GM19452 (cell line): ENCODE data around the gene FEN1.

Source experiments
- ATAC-seq: cut with Tn5 transposase; IDR thresholded peaks from one replicate; pipeline ENCODE4 v1.9.1; 2021; ENCODE audit not compliant: unreplicated experiment

FEN1 gene

GRCh38 chr11:61792310-61793082 is at the start of gene FEN1, which contains the start of gene TMEM258:
TSS of gene FEN1 (plus strand) at chr11:61792911. CDS start at chr11:61795362, 2,451 bp downstream.
TSS of gene TMEM258 (minus strand) at chr11:61792599. CDS start at chr11:61792558, 41 bp downstream.
- ATAC-seq = peak; percentile 88

GRCh38 chr11:61743486-61744095 is 49.1 kb upstream of the FEN1 start:
- no peak for ATAC-seq

DNA sequence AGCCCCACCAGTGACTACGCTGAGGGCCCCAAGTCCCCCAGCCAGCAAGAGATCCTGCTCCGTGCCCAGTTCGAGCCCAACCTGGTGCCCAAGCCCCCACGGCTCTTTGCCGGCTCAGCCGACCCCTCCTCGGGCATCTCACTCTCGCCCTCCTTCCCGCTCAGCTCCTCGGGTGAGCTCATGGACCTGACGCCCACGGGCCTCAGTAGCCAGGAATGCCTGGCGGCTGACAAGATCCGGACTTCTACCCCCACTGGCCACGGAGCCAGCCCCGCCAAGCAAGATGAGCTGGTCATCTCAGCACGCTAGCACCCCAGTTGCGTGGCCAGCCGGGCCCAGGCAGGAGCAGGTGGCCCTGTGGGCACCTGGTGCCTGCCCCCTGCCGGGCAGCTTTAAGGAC is 48.5 kb upstream of the FEN1 start:
- no peak for ATAC-seq

DNA sequence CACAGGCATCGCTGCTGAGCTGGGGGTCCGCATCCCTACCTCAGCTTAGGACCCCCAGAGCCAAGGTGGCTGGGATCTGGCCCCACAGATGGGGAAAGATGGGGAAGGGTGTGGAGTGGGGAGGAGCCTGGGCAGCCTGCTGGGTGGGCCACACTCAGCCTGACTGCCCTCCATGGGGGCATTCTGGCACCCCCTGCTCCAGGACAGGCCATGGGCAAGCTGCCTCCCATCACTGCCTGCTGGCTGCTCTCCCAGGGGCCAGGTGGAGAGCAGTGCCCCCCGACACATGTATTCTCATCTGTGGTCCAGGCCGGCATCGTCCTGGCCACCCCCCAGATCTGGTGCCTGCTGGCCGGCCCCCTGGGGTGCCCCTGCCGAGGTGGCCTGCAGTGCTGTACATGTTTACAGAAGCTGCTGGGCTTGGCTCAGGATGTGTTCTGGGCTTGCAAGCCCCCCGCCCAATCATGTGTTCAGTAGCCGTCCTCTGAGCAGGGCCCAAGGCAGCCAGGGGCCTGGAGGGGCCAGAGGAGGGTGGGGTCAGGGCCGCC is 48.0 kb upstream of the FEN1 start:
- no peak for ATAC-seq

GRCh38 chr11:61745781-61746441 is 46.8 kb upstream of the FEN1 start:
- ATAC-seq = no peak

- no peak for ATAC-seq
Observed at GRCh38 chr11:61746442-61747191, 46.1 kb upstream of the FEN1 start.

DNA sequence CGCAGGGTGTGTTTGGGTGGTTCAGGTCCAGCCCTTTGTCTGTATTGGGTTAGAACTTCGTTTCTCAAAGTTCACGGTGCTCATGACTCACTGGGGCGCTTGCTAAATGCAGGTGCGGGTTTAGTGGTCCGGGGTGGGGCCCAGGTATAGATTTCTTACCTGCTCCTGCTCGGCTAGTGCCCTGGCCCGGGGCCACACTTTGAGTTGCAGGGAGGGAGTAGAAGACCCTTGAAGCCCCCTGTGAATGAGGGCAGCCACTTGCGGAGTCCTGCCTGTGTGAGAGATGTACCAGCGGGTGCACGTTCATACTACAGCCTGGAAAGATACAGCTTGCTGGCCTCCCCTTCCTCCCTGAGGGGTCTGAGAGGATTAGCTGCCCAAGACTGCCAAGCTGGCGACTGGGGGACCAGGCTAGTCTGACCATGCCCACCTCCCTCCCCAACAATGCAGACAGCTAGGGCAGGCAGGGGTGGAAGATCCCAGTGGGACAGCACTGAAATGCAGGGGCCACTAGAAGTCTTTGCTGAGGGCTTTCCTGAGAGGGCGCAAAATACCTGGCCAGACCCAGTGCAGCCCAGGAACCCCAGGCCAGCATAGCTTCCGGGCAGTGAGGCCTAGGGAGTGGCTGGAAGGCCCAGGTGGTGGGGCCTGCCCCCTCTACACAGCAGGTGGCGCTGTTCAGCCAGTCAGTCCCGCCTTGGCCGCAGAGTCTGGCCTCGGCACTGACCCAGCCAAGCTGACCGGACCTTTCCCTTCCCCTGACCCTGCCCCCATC is 45.3 kb upstream of the FEN1 start:
- no peak for ATAC-seq

DNA sequence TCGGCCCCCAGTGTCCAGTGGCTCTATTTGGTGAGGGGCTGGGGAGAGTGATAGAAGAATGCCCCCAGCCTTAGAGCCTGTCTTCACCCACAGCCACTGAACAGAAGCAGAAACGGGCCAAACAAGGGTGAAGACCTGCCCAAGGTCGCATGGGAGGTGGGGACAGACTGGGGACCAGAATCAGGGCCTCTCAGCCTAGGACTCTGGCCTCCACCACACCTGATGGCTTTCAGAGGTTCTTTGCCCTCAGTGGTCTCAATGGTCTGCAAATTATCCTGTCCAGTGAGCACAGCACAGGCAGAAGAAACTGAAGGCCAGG is 44.8 kb upstream of the FEN1 start:
- no peak for ATAC-seq

DNA sequence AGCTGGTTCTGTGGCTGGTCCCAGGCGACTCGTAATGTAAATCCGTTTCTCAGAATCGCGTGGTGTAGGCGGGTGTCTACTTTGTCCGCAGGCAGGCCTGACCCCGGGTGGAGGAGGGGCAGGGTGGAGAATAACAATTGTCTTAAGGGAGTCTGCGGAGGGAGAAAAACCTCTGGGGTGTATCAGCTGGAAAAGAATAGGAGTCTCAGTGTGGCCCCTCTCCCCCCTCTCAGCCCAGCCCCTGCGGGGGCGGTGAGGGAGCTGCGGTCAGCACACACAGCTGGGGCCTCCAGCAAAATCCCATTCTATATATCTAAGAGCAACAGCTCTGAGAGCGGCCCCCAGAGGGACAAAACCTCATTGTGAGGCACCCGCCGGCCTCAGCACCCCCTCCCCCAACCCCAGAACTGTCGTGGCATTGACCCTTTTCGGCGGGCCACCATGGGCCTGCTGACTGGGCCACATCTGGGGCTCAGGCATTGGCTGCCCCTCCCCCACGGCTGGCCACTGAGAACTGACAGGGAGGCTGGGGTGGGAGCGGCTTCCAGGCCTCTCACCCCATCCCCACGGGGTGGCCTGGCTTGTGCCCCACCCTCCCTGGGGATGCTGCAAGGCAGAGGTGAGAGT is 43.0 kb upstream of the FEN1 start:
- ATAC-seq = no peak

DNA sequence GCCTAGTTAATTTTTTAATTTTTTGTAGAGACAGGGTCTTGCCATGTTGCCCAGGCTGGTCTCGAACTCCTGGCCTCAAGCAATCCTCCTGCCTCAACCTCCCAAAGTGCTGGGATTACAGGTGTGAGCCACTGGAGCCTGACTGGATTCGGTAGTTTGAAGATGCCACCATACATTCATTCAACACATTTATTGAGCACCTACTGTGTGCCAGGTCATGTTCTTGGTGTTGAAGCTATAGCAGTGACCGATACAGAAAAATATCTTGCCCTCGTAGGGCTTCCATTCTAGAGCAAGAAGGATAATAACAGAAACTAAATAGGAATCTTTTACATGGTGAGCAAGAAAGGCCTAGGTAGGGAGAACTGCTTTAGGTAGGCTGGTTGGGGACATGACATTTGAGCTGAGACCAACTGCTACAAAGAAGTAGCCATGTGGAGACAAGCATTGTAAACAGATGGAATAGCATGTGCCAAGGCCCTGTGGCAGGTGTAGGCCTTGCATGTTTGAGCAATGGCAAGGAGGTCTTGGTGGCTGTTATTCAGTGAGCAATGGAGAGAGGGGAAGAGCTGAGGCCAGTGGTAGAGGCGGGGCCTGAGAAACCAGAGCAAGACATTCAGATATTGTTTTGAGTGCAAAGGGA is 42.0 kb upstream of the FEN1 start:
- ATAC-seq = no peak

- no peak for ATAC-seq
Observed at GRCh38 chr11:61751384-61751783, 41.3 kb upstream of the FEN1 start.

GRCh38 chr11:61752117-61752924 is 40.4 kb upstream of the FEN1 start, which contains the start of gene MYRF:
TSS of gene MYRF (plus strand) at chr11:61752636. CDS start at chr11:61752745, 109 bp downstream.
- ATAC-seq = no peak

GRCh38 chr11:61752925-61753521 is 39.7 kb upstream of the FEN1 start:
- ATAC-seq = no peak

DNA sequence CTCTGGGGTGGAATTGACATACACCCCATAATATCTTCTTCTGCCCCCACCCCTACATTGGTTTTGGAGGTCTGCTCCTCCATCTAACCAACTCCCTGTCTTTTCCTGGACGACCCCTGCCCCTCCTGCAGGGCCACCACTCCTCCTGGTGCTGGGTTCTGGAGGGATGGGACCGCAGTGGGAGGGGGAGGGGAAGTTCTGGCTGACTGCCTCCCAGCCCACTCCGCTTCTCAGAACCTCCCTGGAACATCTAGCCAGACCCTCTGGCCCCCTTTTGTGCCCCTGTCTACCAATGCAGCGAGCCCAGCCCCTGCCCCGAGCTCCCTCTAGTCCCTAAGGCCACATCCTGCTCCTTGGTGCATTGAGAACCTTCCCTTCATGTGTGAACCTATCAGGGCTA is 39.0 kb upstream of the FEN1 start:
- ATAC-seq = no peak

DNA sequence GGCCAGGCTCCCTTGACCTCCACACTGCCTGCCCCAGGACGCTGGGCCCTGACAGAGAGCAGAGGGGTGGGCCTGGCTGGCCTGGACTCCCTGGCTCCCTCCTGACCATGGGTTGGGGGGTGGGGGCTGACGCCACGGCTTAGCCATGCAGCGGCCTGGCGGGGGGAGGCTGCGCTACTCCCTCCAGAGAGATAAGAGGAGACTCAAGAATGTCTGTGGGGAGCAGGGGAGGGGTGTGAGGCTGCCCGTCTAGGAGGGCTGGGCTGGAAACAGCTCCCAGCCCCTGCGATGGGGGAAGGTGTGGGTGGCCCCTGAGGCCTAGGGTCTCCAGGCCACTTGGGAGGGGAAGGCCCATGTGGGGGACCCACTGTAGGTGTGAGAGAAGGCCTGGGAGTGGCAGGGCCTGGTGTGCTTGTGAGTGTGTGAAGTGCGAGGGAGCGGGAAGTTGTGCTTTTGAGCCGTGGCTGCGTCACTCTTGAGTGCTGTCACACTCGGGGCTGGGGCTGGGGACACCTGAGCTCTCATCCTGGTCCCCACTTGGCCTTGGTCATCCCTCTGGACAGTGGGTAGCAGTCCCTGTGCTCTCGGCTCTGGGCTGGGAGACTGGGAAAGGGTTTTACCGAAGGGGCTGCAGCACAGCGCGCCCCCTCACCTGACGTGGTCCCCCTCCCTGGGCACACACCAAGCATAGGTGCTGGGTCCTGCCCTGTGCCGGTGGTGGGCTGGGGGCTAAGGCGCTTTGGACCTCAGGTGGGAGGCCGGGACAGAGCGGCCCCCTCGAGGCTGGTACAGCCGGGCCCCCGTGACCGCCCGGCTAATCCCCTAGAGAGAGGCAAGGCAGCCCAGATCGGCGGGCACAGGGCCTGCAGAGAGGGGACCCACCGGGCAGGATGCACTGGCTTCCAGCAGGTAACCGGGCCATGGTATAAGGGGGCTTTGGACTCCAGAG is 37.9 kb upstream of the FEN1 start:
- ATAC-seq = no peak

DNA sequence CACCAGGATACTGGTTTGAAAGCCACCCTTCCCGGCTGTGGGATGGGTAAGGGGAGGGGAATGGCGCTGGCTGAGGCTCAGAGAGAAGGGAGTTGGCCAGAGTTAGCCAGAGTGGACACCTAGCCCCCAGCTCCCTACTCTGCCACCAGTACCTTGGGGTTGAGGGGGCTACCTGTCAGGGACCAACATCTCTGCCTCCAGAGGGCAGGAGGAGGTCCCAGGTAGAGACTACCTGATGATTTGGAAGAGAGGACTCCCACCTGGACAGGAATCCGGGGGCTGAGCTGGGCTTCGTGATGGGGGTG is 36.6 kb upstream of the FEN1 start:
- ATAC-seq = no peak
